HEK293 (cell line): Measurements from ENCODE around the gene NEK8.

Experiments used
- ATF2 ChIP-seq: fragments of 450-650 bp; formaldehyde crosslinking; IDR thresholded peaks from 2 replicates; pipeline ENCODE4 v1.5.1; 2016; ENCODE audit warnings: missing biosample characterization, missing genetic modification characterization, low read depth
- BCL11A ChIP-seq: fragments of 450-650 bp; formaldehyde crosslinking; IDR thresholded peaks from 2 replicates; pipeline ENCODE4 v1.5.1; 2016; ENCODE audit warnings: low read depth, missing biosample characterization, missing genetic modification characterization
- GLI4 ChIP-seq: fragments of 450-650 bp; formaldehyde crosslinking; IDR thresholded peaks from 2 replicates; pipeline ENCODE4 v1.5.1; 2016; ENCODE audit warnings: missing biosample characterization, missing genetic modification characterization
- HOXA7 ChIP-seq: sonication (generic); formaldehyde crosslinking; IDR thresholded peaks from 2 replicates; pipeline ENCODE4 v1.8.1; 2022; ENCODE audit warnings: missing genetic modification reagents, borderline replicate concordance
- IKZF3 ChIP-seq: fragments of 450-650 bp; IDR thresholded peaks from 2 replicates; pipeline ENCODE4 v1.5.0; 2018; ENCODE audit warnings: missing biosample characterization, mild to moderate bottlenecking, missing genetic modification characterization, moderate library complexity
- KLF17 ChIP-seq: fragments of 450-650 bp; formaldehyde crosslinking; IDR thresholded peaks from 2 replicates; pipeline ENCODE4 v1.5.1; 2016; ENCODE audit warnings: missing biosample characterization, missing genetic modification characterization
- YY1 ChIP-seq: fragments of 450-650 bp; formaldehyde crosslinking; IDR thresholded peaks from 2 replicates; pipeline ENCODE4 v1.5.1; 2018; ENCODE audit warnings: missing biosample characterization, missing genetic modification characterization
- ZEB2 ChIP-seq: fragments of 450-650 bp; formaldehyde crosslinking; IDR thresholded peaks from 2 replicates; pipeline ENCODE4 v1.5.1; 2016; ENCODE audit warnings: missing biosample characterization, missing genetic modification characterization
- ZFHX2 ChIP-seq: fragments of 450-650 bp; formaldehyde crosslinking; conservative IDR thresholded peaks from 2 replicates; pipeline ENCODE4 v1.5.1; 2016; ENCODE audit warnings: missing biosample characterization, missing genetic modification characterization
- ZFP3 ChIP-seq: fragments of 450-650 bp; formaldehyde crosslinking; IDR thresholded peaks from 2 replicates; pipeline ENCODE4 v1.5.1; 2016; ENCODE audit warnings: low read depth, missing biosample characterization, missing genetic modification characterization
- ZFP69B ChIP-seq: fragments of 450-650 bp; formaldehyde crosslinking; IDR thresholded peaks from 2 replicates; pipeline ENCODE4 v1.5.1; 2016; ENCODE audit warnings: missing biosample characterization, missing genetic modification characterization
- ZIC2 ChIP-seq: fragments of 450-650 bp; formaldehyde crosslinking; IDR thresholded peaks from 2 replicates; pipeline ENCODE4 v1.5.1; 2016; ENCODE audit warnings: missing biosample characterization, missing genetic modification characterization
- ZNF148 ChIP-seq: fragments of 450-650 bp; formaldehyde crosslinking; IDR thresholded peaks from 2 replicates; pipeline ENCODE4 v1.5.0; 2017; ENCODE audit warnings: missing biosample characterization, missing genetic modification characterization, borderline replicate concordance
- ZNF155 ChIP-seq: fragments of 450-650 bp; formaldehyde crosslinking; IDR thresholded peaks from 2 replicates; pipeline ENCODE4 v1.5.1; 2016; ENCODE audit warnings: missing biosample characterization, missing genetic modification characterization
- ZNF211 ChIP-seq: fragments of 450-650 bp; formaldehyde crosslinking; IDR thresholded peaks from 2 replicates; pipeline ENCODE4 v1.5.1; 2016; ENCODE audit warnings: low read depth, missing biosample characterization, missing genetic modification characterization
- ZNF341 ChIP-seq: fragments of 450-650 bp; formaldehyde crosslinking; IDR thresholded peaks from 2 replicates; pipeline ENCODE4; 2016; ENCODE audit warnings: low read depth, missing biosample characterization, missing genetic modification characterization
- ZNF350 ChIP-seq: fragments of 450-650 bp; formaldehyde crosslinking; IDR thresholded peaks from 2 replicates; pipeline ENCODE4 v1.5.0; 2017; ENCODE audit warnings: missing biosample characterization, mild to moderate bottlenecking, missing genetic modification characterization
- ZNF362 ChIP-seq: fragments of 450-650 bp; formaldehyde crosslinking; IDR thresholded peaks from 2 replicates; pipeline ENCODE4 v1.5.1; 2016; ENCODE audit warnings: missing biosample characterization, missing genetic modification characterization
- ZNF394 ChIP-seq: fragments of 450-650 bp; formaldehyde crosslinking; IDR thresholded peaks from 2 replicates; pipeline ENCODE4 v1.5.1; 2016; ENCODE audit warnings: missing biosample characterization, missing genetic modification characterization, mild to moderate bottlenecking, moderate library complexity, borderline replicate concordance
- ZNF510 ChIP-seq: fragments of 450-650 bp; formaldehyde crosslinking; IDR thresholded peaks from 2 replicates; pipeline ENCODE4 v1.5.1; 2018; ENCODE audit warnings: mild to moderate bottlenecking, missing genetic modification characterization, missing biosample characterization; ENCODE audit not compliant: insufficient replicate concordance
- ZNF544 ChIP-seq: fragments of 450-650 bp; formaldehyde crosslinking; IDR thresholded peaks from 2 replicates; pipeline ENCODE4 v1.5.0; 2017; ENCODE audit warnings: missing biosample characterization, missing genetic modification characterization
- ZNF549 ChIP-seq: fragments of 450-650 bp; IDR thresholded peaks from 2 replicates; pipeline ENCODE4 v1.5.1; 2018; ENCODE audit warnings: missing biosample characterization, missing genetic modification characterization, mild to moderate bottlenecking, inconsistent platforms, moderate library complexity
- ZNF777 ChIP-seq: fragments of 450-650 bp; formaldehyde crosslinking; IDR thresholded peaks from 2 replicates; pipeline ENCODE4 v1.5.1; 2017; ENCODE audit warnings: missing biosample characterization, missing genetic modification characterization, borderline replicate concordance
- TF ChIP-seq, protein P1 (sequence below): fragments of 450-650 bp; formaldehyde crosslinking; IDR thresholded peaks from 2 replicates; pipeline ENCODE4 v1.5.1; 2016; ENCODE audit warnings: missing biosample characterization, missing genetic modification characterization, borderline replicate concordance
- TF ChIP-seq, protein P2 (sequence below): fragments of 450-650 bp; formaldehyde crosslinking; IDR thresholded peaks from 2 replicates; pipeline ENCODE4 v1.5.1; 2017; ENCODE audit warnings: missing biosample characterization, missing genetic modification characterization
- TF ChIP-seq, protein P3 (sequence below): fragments of 450-650 bp; formaldehyde crosslinking; IDR thresholded peaks from 2 replicates; pipeline ENCODE4 v1.5.1; 2016; ENCODE audit warnings: missing biosample characterization, missing genetic modification characterization

Gene NEK8

DNA sequence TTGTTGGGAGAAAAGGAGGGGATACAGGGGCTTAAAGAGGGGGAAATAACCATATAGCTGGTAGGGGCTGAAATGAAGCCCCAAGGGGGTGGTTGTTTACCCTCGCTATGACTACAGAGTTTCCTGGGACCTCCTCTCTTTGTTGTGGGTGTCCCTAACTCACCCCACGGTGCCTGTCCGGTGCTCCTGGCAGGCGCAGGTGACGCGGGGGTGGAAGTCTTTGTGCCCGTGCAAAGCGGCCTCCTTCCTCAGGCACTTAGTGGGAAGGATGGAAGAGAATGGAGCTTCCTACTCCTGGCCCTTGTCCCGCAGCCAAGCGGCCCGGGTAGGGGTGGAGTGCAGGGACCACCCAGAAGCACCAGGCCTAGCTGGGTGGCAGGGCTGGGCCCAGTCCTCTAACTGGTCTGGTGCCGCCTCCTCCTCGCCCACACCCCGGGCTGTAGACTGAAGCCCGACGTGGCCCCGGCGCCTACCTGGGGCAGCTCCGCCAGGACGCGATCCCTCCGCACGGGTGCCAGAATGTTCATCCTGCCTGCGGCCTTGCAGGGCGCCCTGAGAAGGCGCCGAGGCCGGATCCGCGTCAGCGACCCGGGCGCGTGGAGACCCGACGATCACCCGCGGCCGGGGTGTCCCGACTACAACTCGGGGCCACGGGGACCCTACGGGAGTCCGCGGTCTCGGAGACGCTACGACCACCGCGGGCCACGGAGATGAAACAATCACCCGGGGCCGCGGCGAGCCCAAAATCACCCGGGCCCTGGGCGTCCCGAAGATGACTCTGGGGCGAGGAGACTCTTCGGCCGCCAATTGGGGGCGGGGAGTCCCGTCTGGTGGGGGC lies 11.6 kb upstream of the NEK8 start (continued):
- TF ChIP-seq, protein P1, sequence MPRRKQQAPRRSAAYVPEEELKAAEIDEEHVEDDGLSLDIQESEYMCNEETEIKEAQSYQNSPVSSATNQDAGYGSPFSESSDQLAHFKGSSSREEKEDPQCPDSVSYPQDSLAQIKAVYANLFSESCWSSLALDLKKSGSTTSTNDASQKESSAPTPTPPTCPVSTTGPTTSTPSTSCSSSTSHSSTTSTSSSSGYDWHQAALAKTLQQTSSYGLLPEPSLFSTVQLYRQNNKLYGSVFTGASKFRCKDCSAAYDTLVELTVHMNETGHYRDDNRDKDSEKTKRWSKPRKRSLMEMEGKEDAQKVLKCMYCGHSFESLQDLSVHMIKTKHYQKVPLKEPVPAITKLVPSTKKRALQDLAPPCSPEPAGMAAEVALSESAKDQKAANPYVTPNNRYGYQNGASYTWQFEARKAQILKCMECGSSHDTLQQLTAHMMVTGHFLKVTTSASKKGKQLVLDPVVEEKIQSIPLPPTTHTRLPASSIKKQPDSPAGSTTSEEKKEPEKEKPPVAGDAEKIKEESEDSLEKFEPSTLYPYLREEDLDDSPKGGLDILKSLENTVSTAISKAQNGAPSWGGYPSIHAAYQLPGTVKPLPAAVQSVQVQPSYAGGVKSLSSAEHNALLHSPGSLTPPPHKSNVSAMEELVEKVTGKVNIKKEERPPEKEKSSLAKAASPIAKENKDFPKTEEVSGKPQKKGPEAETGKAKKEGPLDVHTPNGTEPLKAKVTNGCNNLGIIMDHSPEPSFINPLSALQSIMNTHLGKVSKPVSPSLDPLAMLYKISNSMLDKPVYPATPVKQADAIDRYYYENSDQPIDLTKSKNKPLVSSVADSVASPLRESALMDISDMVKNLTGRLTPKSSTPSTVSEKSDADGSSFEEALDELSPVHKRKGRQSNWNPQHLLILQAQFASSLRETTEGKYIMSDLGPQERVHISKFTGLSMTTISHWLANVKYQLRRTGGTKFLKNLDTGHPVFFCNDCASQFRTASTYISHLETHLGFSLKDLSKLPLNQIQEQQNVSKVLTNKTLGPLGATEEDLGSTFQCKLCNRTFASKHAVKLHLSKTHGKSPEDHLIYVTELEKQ (tag by site-specific recombination), result no peak
- no peak for TF ChIP-seq ZIC2 (tag by site-specific recombination)
- TF ChIP-seq, protein P2, sequence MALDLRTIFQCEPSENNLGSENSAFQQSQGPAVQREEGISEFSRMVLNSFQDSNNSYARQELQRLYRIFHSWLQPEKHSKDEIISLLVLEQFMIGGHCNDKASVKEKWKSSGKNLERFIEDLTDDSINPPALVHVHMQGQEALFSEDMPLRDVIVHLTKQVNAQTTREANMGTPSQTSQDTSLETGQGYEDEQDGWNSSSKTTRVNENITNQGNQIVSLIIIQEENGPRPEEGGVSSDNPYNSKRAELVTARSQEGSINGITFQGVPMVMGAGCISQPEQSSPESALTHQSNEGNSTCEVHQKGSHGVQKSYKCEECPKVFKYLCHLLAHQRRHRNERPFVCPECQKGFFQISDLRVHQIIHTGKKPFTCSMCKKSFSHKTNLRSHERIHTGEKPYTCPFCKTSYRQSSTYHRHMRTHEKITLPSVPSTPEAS (tag by site-specific recombination), result no peak
- no peak for TF ChIP-seq ZNF544
- TF ChIP-seq ZFP3 (tag by site-specific recombination), result no peak
- no peak for TF ChIP-seq ZNF350
- TF ChIP-seq, protein P3, sequence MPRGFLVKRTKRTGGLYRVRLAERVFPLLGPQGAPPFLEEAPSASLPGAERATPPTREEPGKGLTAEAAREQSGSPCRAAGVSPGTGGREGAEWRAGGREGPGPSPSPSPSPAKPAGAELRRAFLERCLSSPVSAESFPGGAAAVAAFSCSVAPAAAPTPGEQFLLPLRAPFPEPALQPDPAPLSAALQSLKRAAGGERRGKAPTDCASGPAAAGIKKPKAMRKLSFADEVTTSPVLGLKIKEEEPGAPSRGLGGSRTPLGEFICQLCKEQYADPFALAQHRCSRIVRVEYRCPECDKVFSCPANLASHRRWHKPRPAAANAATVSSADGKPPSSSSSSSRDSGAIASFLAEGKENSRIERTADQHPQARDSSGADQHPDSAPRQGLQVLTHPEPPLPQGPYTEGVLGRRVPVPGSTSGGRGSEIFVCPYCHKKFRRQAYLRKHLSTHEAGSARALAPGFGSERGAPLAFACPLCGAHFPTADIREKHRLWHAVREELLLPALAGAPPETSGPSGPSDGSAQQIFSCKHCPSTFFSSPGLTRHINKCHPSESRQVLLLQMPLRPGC (tag by site-specific recombination), result no peak
- TF ChIP-seq ZNF549 (tag by site-specific recombination), result no peak
- TF ChIP-seq ZEB2 (tag by site-specific recombination), result peak; percentile 4; the same call in 1 of the 2 replicates
- TF ChIP-seq ZNF777 (tag by site-specific recombination), result 0 out of 2 replicates have a peak, but pooled peaks have one; percentile 71
- no peak for TF ChIP-seq YY1 (tag by site-specific recombination)
- TF ChIP-seq ZFP69B, result no peak
- TF ChIP-seq ZNF394 (tag by site-specific recombination), result no peak
- no peak for TF ChIP-seq HOXA7 (CRISPR knock-in tag)
- TF ChIP-seq ZNF510 (tag by site-specific recombination), result no peak
- no peak for TF ChIP-seq ZNF155 (tag by site-specific recombination)
- TF ChIP-seq BCL11A (tag by site-specific recombination), result no peak
- no peak for TF ChIP-seq ZNF341
- TF ChIP-seq KLF17, result no peak; the same call in 1 of the 2 replicates
- TF ChIP-seq ZFHX2 (tag by site-specific recombination), result peak; percentile 92
- TF ChIP-seq GLI4, result no peak
- no peak for TF ChIP-seq ZNF362
- no peak for TF ChIP-seq ZNF148 (tag by site-specific recombination)
- TF ChIP-seq ZNF211 (tag by site-specific recombination), result no peak
- TF ChIP-seq ATF2 (tag by site-specific recombination), result no peak
- peak; percentile 39 for TF ChIP-seq IKZF3
